ENCODE measurements around the gene ASCC1.

The ASCC1 gene

DNA sequence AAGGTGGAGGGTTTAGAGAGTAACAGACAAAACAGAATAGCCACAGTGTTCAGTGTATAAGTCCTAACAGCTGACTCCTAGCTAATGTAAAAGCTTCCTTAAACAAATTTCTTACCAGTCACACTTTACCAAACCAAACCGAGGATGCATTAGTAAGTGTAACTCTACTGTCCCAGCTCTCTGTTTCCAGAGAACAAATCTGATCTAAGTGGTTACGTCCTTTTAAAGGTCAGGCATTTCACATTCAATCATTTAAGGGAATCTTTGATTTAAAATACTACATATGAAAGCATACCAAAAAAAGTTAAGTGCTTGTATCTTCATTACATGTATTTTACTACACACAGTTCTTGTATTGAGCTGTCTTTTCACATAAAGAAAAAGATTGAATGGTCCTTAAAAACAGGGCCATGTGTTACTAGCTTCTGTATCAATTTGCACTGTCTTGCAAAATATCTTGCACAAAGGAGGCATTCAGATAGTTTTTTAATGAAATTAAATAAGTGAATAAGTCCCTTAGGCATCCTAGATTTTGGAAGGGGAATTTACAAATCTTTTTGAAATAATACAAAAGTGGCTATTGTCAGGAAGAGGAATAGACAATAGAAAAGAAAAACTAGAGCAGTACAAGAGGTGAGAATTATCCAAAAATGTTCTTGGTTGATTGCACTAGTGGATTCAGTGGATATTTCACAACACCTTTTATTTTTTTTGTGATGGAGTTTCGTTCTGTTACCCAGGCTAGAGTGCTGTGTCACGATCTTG is 69.3 kb downstream of the ASCC1 start:
- no peak for TF ChIP-seq EZH2phosphoT487 (IDR thresholded peaks at IDR 0.05; ENCODE audit: borderline replicate concordance, low read length)
- TF ChIP-seq, protein P1, sequence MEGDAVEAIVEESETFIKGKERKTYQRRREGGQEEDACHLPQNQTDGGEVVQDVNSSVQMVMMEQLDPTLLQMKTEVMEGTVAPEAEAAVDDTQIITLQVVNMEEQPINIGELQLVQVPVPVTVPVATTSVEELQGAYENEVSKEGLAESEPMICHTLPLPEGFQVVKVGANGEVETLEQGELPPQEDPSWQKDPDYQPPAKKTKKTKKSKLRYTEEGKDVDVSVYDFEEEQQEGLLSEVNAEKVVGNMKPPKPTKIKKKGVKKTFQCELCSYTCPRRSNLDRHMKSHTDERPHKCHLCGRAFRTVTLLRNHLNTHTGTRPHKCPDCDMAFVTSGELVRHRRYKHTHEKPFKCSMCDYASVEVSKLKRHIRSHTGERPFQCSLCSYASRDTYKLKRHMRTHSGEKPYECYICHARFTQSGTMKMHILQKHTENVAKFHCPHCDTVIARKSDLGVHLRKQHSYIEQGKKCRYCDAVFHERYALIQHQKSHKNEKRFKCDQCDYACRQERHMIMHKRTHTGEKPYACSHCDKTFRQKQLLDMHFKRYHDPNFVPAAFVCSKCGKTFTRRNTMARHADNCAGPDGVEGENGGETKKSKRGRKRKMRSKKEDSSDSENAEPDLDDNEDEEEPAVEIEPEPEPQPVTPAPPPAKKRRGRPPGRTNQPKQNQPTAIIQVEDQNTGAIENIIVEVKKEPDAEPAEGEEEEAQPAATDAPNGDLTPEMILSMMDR (IDR thresholded peaks at IDR 0.05; ENCODE audit: low read depth, low read length, poor library complexity, severe bottlenecking), result no peak
- Histone ChIP-seq H3K36me3 (ENCODE audit: control insufficient read depth, low read length) (no peaks in the 10 kb centered on the region), H3K4me1 (ENCODE audit: control insufficient read depth, low read length) (no peaks in the 10 kb centered on the region), H3K4me2 (ENCODE audit: low read length) (no peak overlapping the region), H4K20me1 (ENCODE audit: control insufficient read depth, insufficient read depth, low read depth, low read length) (no peaks in the 10 kb centered on the region), H3F3A (ENCODE audit: control insufficient read depth, insufficient read depth) (no peaks in the 10 kb centered on the region), H3K79me2 (ENCODE audit: control insufficient read depth, low read length) (no peaks in the 10 kb centered on the region), H3K9me3 (ENCODE audit: control insufficient read depth, insufficient read depth, low read length) (no peaks in the 10 kb centered on the region), H3K4me3 (ENCODE audit: low read length) (no peak overlapping the region), H3K9me2 (replicated peaks; ENCODE audit: control insufficient read depth, low read length) (no peaks in the 10 kb centered on the region), H3K27me3 (ENCODE audit: control insufficient read depth, low read length) (no peaks in the 10 kb centered on the region), H3K27ac (ENCODE audit: low read depth, low read length) (no peak overlapping the region)

DNA sequence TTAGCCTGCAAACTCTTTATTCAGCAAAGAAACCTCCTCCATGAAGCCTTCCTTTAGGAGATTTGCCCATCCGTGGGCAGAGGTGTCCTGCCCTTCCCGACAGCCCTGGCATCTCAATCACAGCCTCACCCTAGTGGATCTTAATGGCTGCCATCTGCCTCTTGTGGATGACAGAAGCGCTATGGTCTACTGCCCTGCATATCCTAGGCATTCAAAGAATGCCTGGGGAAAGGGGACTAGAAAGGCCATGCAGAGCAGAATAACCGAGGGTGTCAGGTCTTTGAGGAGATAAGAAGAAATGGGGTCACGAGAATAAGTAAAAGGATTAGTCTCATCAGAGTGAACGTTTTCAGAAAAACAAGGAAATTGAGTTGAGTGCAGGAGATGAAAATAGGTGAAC is 70.0 kb downstream of the ASCC1 start:
- Histone ChIP-seq H3K4me2 (ENCODE audit: low read length) (no peak overlapping the region), H3K9me2 (replicated peaks; ENCODE audit: control insufficient read depth, low read length) (no peaks in the 10 kb centered on the region), H3F3A (ENCODE audit: control insufficient read depth, insufficient read depth) (no peaks in the 10 kb centered on the region), H3K27ac (ENCODE audit: low read depth, low read length) (no peak overlapping the region), H3K9me3 (ENCODE audit: control insufficient read depth, insufficient read depth, low read length) (no peaks in the 10 kb centered on the region), H3K36me3 (ENCODE audit: control insufficient read depth, low read length) (no peaks in the 10 kb centered on the region), H4K20me1 (ENCODE audit: control insufficient read depth, insufficient read depth, low read depth, low read length) (no peaks in the 10 kb centered on the region), H3K4me3 (ENCODE audit: low read length) (no peak overlapping the region), H3K4me1 (ENCODE audit: control insufficient read depth, low read length) (no peaks in the 10 kb centered on the region), H3K79me2 (ENCODE audit: control insufficient read depth, low read length) (no peaks in the 10 kb centered on the region), H3K27me3 (ENCODE audit: control insufficient read depth, low read length) (no peaks in the 10 kb centered on the region)
- TF ChIP-seq, protein P1 (IDR thresholded peaks at IDR 0.05; ENCODE audit: low read depth, low read length, poor library complexity, severe bottlenecking), result no peak
- no peak for TF ChIP-seq EZH2phosphoT487 (IDR thresholded peaks at IDR 0.05; ENCODE audit: borderline replicate concordance, low read length)

- Histone ChIP-seq H4K20me1 (ENCODE audit: control insufficient read depth, insufficient read depth, low read depth, low read length) (no peaks in the 10 kb centered on the region), H3K36me3 (ENCODE audit: control insufficient read depth, low read length) (no peaks in the 10 kb centered on the region), H3K27ac (ENCODE audit: low read depth, low read length) (no peak overlapping the region), H3F3A (ENCODE audit: control insufficient read depth, insufficient read depth) (no peaks in the 10 kb centered on the region), H3K4me1 (ENCODE audit: control insufficient read depth, low read length) (no peaks in the 10 kb centered on the region), H3K9me2 (replicated peaks; ENCODE audit: control insufficient read depth, low read length) (no peaks in the 10 kb centered on the region), H3K9me3 (ENCODE audit: control insufficient read depth, insufficient read depth, low read length) (no peaks in the 10 kb centered on the region), H3K4me3 (ENCODE audit: low read length) (no peak overlapping the region), H3K27me3 (ENCODE audit: control insufficient read depth, low read length) (no peaks in the 10 kb centered on the region), H3K4me2 (ENCODE audit: low read length) (no peak overlapping the region), H3K79me2 (ENCODE audit: control insufficient read depth, low read length) (no peaks in the 10 kb centered on the region)
- TF ChIP-seq, protein P1 (IDR thresholded peaks at IDR 0.05; ENCODE audit: low read depth, low read length, poor library complexity, severe bottlenecking), result no peak
- TF ChIP-seq EZH2phosphoT487 (IDR thresholded peaks at IDR 0.05; ENCODE audit: borderline replicate concordance, low read length), result no peak
Measured at GRCh38 chr10:72145657-72146056, 70.4 kb downstream of the ASCC1 start.
